HepG2 (cell line): ENCODE results near the gene GSK3A. TPM values are rescaled to one million over a fixed set of nuclear protein-coding genes. Genes with fewer than 3 reads are reported as not detected.
A peak's percentile ranks its signal among the peaks of the same experiment; 100 is the strongest.

Experiments used
- BRD4 ChIP-seq: sonication (generic); formaldehyde crosslinking; IDR thresholded peaks from 2 replicates; pipeline ENCODE4 v1.4.0; 2020; ENCODE audit warnings: missing genetic modification reagents
- GABPB1 ChIP-seq: IDR thresholded peaks from 2 replicates; pipeline ENCODE4 v1.6.1; 2016; ENCODE audit warnings: mild to moderate bottlenecking, missing genetic modification reagents, moderate library complexity, missing compliant biosample characterization
- HDAC1 ChIP-seq: sonication (generic); formaldehyde crosslinking; IDR thresholded peaks from 2 replicates; pipeline ENCODE4 v1.5.1; 2020; ENCODE audit warnings: mild to moderate bottlenecking, missing genetic modification reagents
- MZF1 ChIP-seq: sonication (generic); formaldehyde crosslinking; IDR thresholded peaks from 2 replicates; pipeline ENCODE4 v1.8.1; 2023; ENCODE audit warnings: mild to moderate bottlenecking, missing genetic modification reagents, borderline replicate concordance
- NCOA5 ChIP-seq: sonication (generic); formaldehyde crosslinking; IDR thresholded peaks from 2 replicates; pipeline ENCODE4 v1.4.0; 2020; ENCODE audit warnings: missing genetic modification reagents
- POGK ChIP-seq: sonication (generic); formaldehyde crosslinking; conservative IDR thresholded peaks from 2 replicates; pipeline ENCODE4 v1.8.0; 2022; ENCODE audit warnings: mild to moderate bottlenecking, moderate library complexity, missing genetic modification reagents
- PRDM10 ChIP-seq: sonication (generic); formaldehyde crosslinking; IDR thresholded peaks from 2 replicates; pipeline ENCODE4 v1.4.0; 2020; ENCODE audit warnings: low read depth, missing genetic modification reagents
- RXRA ChIP-seq: sonication (generic); formaldehyde crosslinking; IDR thresholded peaks from 2 replicates; pipeline ENCODE4 v1.5.1; 2020; ENCODE audit warnings: missing genetic modification reagents
- SMARCE1 ChIP-seq: fragments of 450-650 bp; IDR thresholded peaks from 2 replicates; pipeline ENCODE4 v1.6.1; 2017; ENCODE audit warnings: borderline replicate concordance
- SRSF4 ChIP-seq: fragments of 200-400 bp; formaldehyde crosslinking; IDR thresholded peaks from one replicate; pipeline ENCODE4 v1.6.1; 2018; ENCODE audit warnings: mild to moderate bottlenecking, low read depth, low read length, moderate library complexity; ENCODE audit not compliant: poor library complexity, severe bottlenecking
- TRIM22 ChIP-seq: fragments of 450-650 bp; IDR thresholded peaks from 2 replicates; pipeline ENCODE4 v1.6.1; 2017
- YEATS2 ChIP-seq: sonication (generic); formaldehyde crosslinking; IDR thresholded peaks from 2 replicates; pipeline ENCODE4 v1.4.0; 2020; ENCODE audit warnings: missing genetic modification reagents, borderline replicate concordance
- ZIK1 ChIP-seq: sonication (generic); formaldehyde crosslinking; IDR thresholded peaks from 2 replicates; pipeline ENCODE4 v1.5.0; 2020; ENCODE audit warnings: mild to moderate bottlenecking, low read depth, missing genetic modification reagents, borderline replicate concordance
- ZNF143 ChIP-seq: sonication (generic); formaldehyde crosslinking; IDR thresholded peaks from 2 replicates; pipeline ENCODE4 v1.4.0; 2020; ENCODE audit warnings: missing genetic modification reagents
- ZNF513 ChIP-seq: sonication (generic); formaldehyde crosslinking; conservative IDR thresholded peaks from 2 replicates; pipeline ENCODE4 v1.5.0; 2020; ENCODE audit warnings: missing genetic modification reagents
- ZNF556 ChIP-seq: sonication (generic); formaldehyde crosslinking; IDR thresholded peaks from 2 replicates; pipeline ENCODE4 v1.4.0; 2020; ENCODE audit warnings: mild to moderate bottlenecking, missing genetic modification reagents, borderline replicate concordance
- ZNF598 ChIP-seq: sonication (generic); formaldehyde crosslinking; IDR thresholded peaks from 2 replicates; pipeline ENCODE4 v1.5.1; 2020; ENCODE audit warnings: mild to moderate bottlenecking, missing genetic modification reagents, borderline replicate concordance
- polyA plus RNA-seq, 8 experiments: library from polyadenylated mRNA; depleted of rRNA in 3 of 8; stranded (reverse) in 7 of 8; unstranded in 1 of 8; fragments of >200 nt; fragmentation: Illumina TruSeq in 4 of 8; extraction: Trizol in 4 of 8; gene quantifications; 2 replicates each; pipeline versions ENCODE4 v1.2.1 to v1.2.3, GENCODE V29; 2011 to 2016; ENCODE audit warnings: low read depth in 4 of 8, missing spikeins in 1 of 8, mixed read lengths in 1 of 8; ENCODE audit not compliant: insufficient read depth in 1 of 8
- total RNA-seq, 5 experiments: library from RNA; depleted of rRNA; stranded (reverse); fragments of >200 nt; fragmentation: Illumina TruSeq; extraction: Trizol; gene quantifications; 2 replicates each; pipeline ENCODE4 v1.2.3, GENCODE V29; 2016; ENCODE audit warnings: low read depth in 1 of 5

The GSK3A gene
- total and polyA plus RNA-seq, 2 of the 13 experiments (the other 11 are each of a cell fraction or from before 2014, with no cell fraction given): 16.9 to 52.5 TPM

GRCh38 chr19:42254850-42255765, 12.7 kb upstream of the GSK3A start, which contains the start of gene ERF (continued):
- no peak for TF ChIP-seq BRD4 (CRISPR knock-in tag)
- TF ChIP-seq ZNF598: no peak
- TF ChIP-seq ZNF143 (CRISPR knock-in tag): no peak
- no peak for TF ChIP-seq SMARCE1
- no peak for TF ChIP-seq SRSF4
- no peak for TF ChIP-seq NCOA5
- TF ChIP-seq TRIM22: no peak
- no peak for TF ChIP-seq ZNF556
- no peak for TF ChIP-seq YEATS2 (CRISPR knock-in tag)
- peak; percentile 25; the same call in 1 of the 2 replicates for TF ChIP-seq HDAC1 (CRISPR knock-in tag)
- peak; percentile 50; the same call in 1 of the 2 replicates for TF ChIP-seq GABPB1 (CRISPR knock-in tag)
- no peak; the same call in 1 of the 2 replicates for TF ChIP-seq POGK (CRISPR knock-in tag)
- TF ChIP-seq ZIK1 (CRISPR knock-in tag): no peak
- no peak for TF ChIP-seq ZNF513 (CRISPR knock-in tag)
- no peak for TF ChIP-seq RXRA (CRISPR knock-in tag)
- TF ChIP-seq MZF1: no peak
- TF ChIP-seq PRDM10 (CRISPR knock-in tag): no peak
